MG63 (cell line): ENCODE measurements around the gene TMEM31. TPM values are rescaled to one million over a fixed set of nuclear protein-coding genes. Genes with fewer than 3 reads are reported as not detected.

Source experiments
- DNase-seq: peaks from one replicate; pipeline ENCODE4 v3.0.0-alpha.2; 2020
- H3K27me3 ChIP-seq: fragments of 250-450 bp; sonication (Bioruptor Pico); 2 replicates; pipeline ENCODE4 v1.5.1; 2020; ENCODE audit warnings: mild to moderate bottlenecking, moderate library complexity
- H3K36me3 ChIP-seq: fragments of 250-450 bp; sonication (Bioruptor Pico); 2 replicates; pipeline ENCODE4 v1.5.1; 2020; ENCODE audit warnings: mild to moderate bottlenecking, moderate library complexity
- H3K4me3 ChIP-seq: fragments of 250-450 bp; sonication (Bioruptor Pico); 2 replicates; pipeline ENCODE4 v1.5.1; 2020; ENCODE audit warnings: mild to moderate bottlenecking, moderate library complexity
- H3K9me3 ChIP-seq: fragments of 250-450 bp; sonication (Bioruptor Pico); 2 replicates; pipeline ENCODE4 v1.5.1; 2020; ENCODE audit warnings: mild to moderate bottlenecking, moderate library complexity
- total RNA-seq: library from RNA; depleted of rRNA; stranded (reverse); fragments of >200 nt; shearing (Covaris generic); gene quantifications from 2 replicates; pipeline ENCODE4 v1.2.3, GENCODE V29; 2014; ENCODE audit warnings: low replicate concordance; rRNA removed

Gene TMEM31
- total RNA-seq: not detected in 2 replicates

- no peaks in the 10 kb centered on the region for H3K9me3 ChIP-seq
- no peak for DNase-seq
These were observed at the start of gene TMEM31 for GRCh38 chrX:103710609-103711008. Gene TMEM31 (plus strand): TSS chrX:103710909. CDS start chrX:103712259, 1,350 bp downstream.

GRCh38 chrX:103663981-103664762, 46.5 kb upstream of the TMEM31 start:
- no peak overlapping the region for H3K4me3 ChIP-seq
- no peaks in the 10 kb centered on the region for H3K9me3 ChIP-seq
- no peaks in the 10 kb centered on the region for H3K27me3 ChIP-seq
- no peak for DNase-seq
- no peaks in the 10 kb centered on the region for H3K36me3 ChIP-seq

More at GRCh38 chrX:103710609-103711008, at the start of gene TMEM31:
- Histone ChIP-seq H3K4me3 (no peak within 1 kb of the TSS), H3K36me3 (no peaks in the 10 kb centered on the region), H3K27me3 (no peaks in the 10 kb centered on the region)

GRCh38 chrX:103666202-103667107, 44.3 kb upstream of the TMEM31 start:
- Histone ChIP-seq H3K9me3 (no peaks in the 10 kb centered on the region), H3K27me3 (no peaks in the 10 kb centered on the region), H3K4me3 (no peak overlapping the region), H3K36me3 (no peaks in the 10 kb centered on the region)
- no peak for DNase-seq

GRCh38 chrX:103669745-103670144, 41.0 kb upstream of the TMEM31 start:
- Histone ChIP-seq H3K9me3 (no peaks in the 10 kb centered on the region), H3K36me3 (no peaks in the 10 kb centered on the region), H3K4me3 (no peak overlapping the region), H3K27me3 (no peaks in the 10 kb centered on the region)
- no peak for DNase-seq

GRCh38 chrX:103674531-103675454, 35.9 kb upstream of the TMEM31 start:
- Histone ChIP-seq H3K27me3 (no peaks in the 10 kb centered on the region), H3K9me3 (no peaks in the 10 kb centered on the region), H3K36me3 (peaks cover 32% of the 10 kb centered on the region), H3K4me3 (no peak overlapping the region)
- DNase-seq: no peak

- peaks cover 64% of the 10 kb centered on the region for H3K36me3 ChIP-seq
- H3K4me3 ChIP-seq: no peak overlapping the region
- no peak for DNase-seq
- H3K9me3 ChIP-seq: no peaks in the 10 kb centered on the region
- no peaks in the 10 kb centered on the region for H3K27me3 ChIP-seq
These were observed 32.3 kb upstream of the TMEM31 start for GRCh38 chrX:103678199-103678993.

GRCh38 chrX:103681443-103681842, 29.3 kb upstream of the TMEM31 start:
- DNase-seq: no peak
- Histone ChIP-seq H3K36me3 (peaks cover 79% of the 10 kb centered on the region), H3K27me3 (no peaks in the 10 kb centered on the region), H3K9me3 (no peaks in the 10 kb centered on the region), H3K4me3 (no peak overlapping the region)

GRCh38 chrX:103685396-103685795, 25.3 kb upstream of the TMEM31 start:
- peak overlapping the region; percentile 90 for H3K4me3 ChIP-seq
- peaks cover 48% of the 10 kb centered on the region for H3K36me3 ChIP-seq
- DNase-seq: peak; percentile 3
- H3K27me3 ChIP-seq: no peaks in the 10 kb centered on the region
- H3K9me3 ChIP-seq: no peaks in the 10 kb centered on the region

GRCh38 chrX:103686199-103687072, 24.3 kb upstream of the TMEM31 start, which contains the start of gene MORF4L2:
Gene MORF4L2 (minus strand): TSS chrX:103686699. CDS start chrX:103677027, 9,672 bp downstream.
- Histone ChIP-seq H3K36me3 (peaks cover 40% of the 10 kb centered on the region), H3K4me3 (peak within 1 kb of the TSS; percentile 90), H3K27me3 (no peaks in the 10 kb centered on the region), H3K9me3 (no peaks in the 10 kb centered on the region)
- DNase-seq: peak; percentile 95

GRCh38 chrX:103687073-103687695, 23.5 kb upstream of the TMEM31 start:
- Histone ChIP-seq H3K36me3 (peaks cover 32% of the 10 kb centered on the region), H3K4me3 (peak overlapping the region; percentile 75), H3K9me3 (no peaks in the 10 kb centered on the region), H3K27me3 (no peaks in the 10 kb centered on the region)
- DNase-seq: peak; percentile 85

- Histone ChIP-seq H3K4me3 (peak overlapping the region; percentile 75), H3K36me3 (peaks cover 26% of the 10 kb centered on the region), H3K27me3 (no peaks in the 10 kb centered on the region), H3K9me3 (no peaks in the 10 kb centered on the region)
- DNase-seq: peak; percentile 56
These were observed 23.0 kb upstream of the TMEM31 start for GRCh38 chrX:103687696-103688201.

- Histone ChIP-seq H3K9me3 (no peaks in the 10 kb centered on the region), H3K27me3 (no peaks in the 10 kb centered on the region), H3K4me3 (no peak overlapping the region), H3K36me3 (peaks cover 17% of the 10 kb centered on the region)
- DNase-seq: no peak
These were observed 21.8 kb upstream of the TMEM31 start for GRCh38 chrX:103688946-103689345.

GRCh38 chrX:103691059-103691458, 19.6 kb upstream of the TMEM31 start:
- Histone ChIP-seq H3K27me3 (no peaks in the 10 kb centered on the region), H3K9me3 (no peaks in the 10 kb centered on the region), H3K36me3 (no peaks in the 10 kb centered on the region; the same call in 1 of the 2 replicates), H3K4me3 (no peak overlapping the region)
- no peak for DNase-seq

- Histone ChIP-seq H3K4me3 (no peak overlapping the region), H3K36me3 (no peaks in the 10 kb centered on the region), H3K27me3 (no peaks in the 10 kb centered on the region), H3K9me3 (no peaks in the 10 kb centered on the region)
- DNase-seq: no peak
These were observed 13.0 kb upstream of the TMEM31 start for GRCh38 chrX:103697687-103698086.
